ENCODE results near the gene RTN4RL1. TPM values are rescaled to one million over a fixed set of nuclear protein-coding genes. Genes with fewer than 3 reads are reported as not detected.
A peak's percentile ranks its signal among the peaks of the same experiment; 100 is the strongest.

RTN4RL1 gene
- total RNA-seq, 1 donor from 2014 or later, result 0.32 TPM

GRCh38 chr17:2049333-2050299 is 24.5 kb upstream of the RTN4RL1 start:
- intact Hi-C loops (cut with DNase I), result no loop called here
- peak; percentile 94 for DNase-seq (ENCODE audit: low spot score)

DNA sequence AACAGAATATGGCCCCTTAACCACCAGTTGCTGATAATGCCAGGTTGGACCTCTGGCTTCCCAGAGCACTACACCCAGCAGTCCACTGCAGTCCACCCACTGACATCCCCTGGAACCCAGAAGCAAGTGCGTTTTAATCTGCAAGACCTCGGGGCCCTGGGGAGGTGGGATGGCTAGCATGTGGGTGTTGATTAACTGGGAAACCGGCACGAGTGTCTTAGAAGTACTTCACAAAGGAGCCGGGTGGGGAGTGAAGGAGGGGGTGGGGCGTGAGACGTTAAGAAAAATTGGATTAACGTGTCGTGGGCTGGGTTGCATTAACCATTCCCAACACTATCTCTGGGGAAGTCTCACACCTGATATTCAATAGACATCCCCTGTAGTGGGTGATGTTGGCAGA is 23.7 kb upstream of the RTN4RL1 start:
- intact Hi-C loops (cut with DNase I), result no loop called here
- DNase-seq (ENCODE audit: low spot score), result no peak

DNA sequence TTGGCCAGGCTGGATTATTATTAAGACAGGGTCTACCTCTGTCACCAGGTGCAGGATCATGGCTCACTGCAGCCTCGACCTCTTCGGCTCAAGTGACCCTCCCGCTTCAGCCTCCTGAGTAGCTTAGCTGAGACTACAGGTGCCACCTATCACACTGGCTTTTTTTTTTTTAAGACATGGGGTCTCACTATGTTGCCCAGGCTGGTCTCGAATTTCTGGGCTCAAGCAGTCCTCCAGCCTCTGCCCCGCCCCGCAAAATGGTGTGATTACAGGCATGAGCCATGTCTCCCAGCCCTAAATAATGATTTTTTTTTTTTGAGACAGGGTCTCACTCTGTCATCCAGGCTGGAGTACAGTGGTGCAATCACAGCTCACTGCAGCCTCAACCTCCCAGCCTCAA is 22.5 kb upstream of the RTN4RL1 start:
- no peak for DNase-seq (ENCODE audit: low spot score)
- intact Hi-C loops (cut with DNase I), result no loop called here

- intact Hi-C loops (cut with DNase I), result loop anchor here (5.0 kb wide), 1 partner anchor 322 kb away; the partner anchor contains the start of gene WDR81
- no peak for DNase-seq (ENCODE audit: low spot score)
Measured at GRCh38 chr17:2044263-2044894, 19.2 kb upstream of the RTN4RL1 start.

DNA sequence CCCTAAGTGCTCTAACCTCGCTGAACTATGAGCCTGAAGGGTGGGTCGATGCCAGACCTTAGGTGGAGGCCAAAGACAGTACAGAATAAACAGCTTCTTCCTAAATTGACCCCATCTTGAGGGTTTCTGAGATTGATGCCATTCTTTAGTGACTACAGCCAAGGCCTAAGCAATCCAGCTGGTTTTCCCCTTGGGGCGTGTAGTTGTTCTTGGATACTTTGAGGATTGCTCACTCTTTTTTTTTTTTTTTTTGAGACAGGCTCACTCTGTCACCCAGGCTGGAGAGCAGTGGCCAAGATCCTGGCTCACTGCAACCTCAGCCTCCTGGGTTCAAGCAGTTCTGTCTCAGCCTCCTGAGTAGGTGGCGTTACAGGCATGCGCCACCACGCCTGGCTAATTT is 18.7 kb upstream of the RTN4RL1 start:
- no peak for DNase-seq (ENCODE audit: low spot score)
- intact Hi-C loops (cut with DNase I), result loop anchor here (5.0 kb wide), 1 partner anchor 321 kb away; the partner anchor contains the start of gene WDR81

DNA sequence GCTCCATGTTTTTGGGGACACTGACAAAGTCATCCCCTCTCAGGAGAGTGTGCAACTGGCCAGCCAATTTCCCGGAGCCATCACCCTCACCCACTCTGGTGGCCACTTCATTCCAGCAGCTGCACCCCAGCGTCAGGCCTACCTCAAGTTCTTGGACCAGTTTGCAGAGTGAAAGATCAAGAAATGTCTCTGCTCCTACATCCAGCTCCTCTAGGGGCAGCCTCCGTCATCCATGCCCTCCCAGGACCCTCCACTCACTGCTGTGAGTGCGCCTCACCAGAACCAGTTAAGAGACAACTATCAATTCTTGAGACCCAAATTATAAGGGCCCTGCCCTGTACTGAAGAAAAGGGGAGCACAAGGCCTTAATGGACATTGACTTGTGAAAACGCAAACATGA is 17.8 kb upstream of the RTN4RL1 start:
- intact Hi-C loops (cut with DNase I), result loop anchor here (5.0 kb wide), 1 partner anchor 321 kb away; the partner anchor contains the start of gene WDR81
- DNase-seq (ENCODE audit: low spot score), result no peak

- intact Hi-C loops (cut with DNase I), result loop anchor here (5.0 kb wide), 1 partner anchor 320 kb away; the partner anchor contains the start of gene WDR81
- no peak for DNase-seq (ENCODE audit: low spot score)
Measured at GRCh38 chr17:2042390-2042847, 17.3 kb upstream of the RTN4RL1 start.

DNA sequence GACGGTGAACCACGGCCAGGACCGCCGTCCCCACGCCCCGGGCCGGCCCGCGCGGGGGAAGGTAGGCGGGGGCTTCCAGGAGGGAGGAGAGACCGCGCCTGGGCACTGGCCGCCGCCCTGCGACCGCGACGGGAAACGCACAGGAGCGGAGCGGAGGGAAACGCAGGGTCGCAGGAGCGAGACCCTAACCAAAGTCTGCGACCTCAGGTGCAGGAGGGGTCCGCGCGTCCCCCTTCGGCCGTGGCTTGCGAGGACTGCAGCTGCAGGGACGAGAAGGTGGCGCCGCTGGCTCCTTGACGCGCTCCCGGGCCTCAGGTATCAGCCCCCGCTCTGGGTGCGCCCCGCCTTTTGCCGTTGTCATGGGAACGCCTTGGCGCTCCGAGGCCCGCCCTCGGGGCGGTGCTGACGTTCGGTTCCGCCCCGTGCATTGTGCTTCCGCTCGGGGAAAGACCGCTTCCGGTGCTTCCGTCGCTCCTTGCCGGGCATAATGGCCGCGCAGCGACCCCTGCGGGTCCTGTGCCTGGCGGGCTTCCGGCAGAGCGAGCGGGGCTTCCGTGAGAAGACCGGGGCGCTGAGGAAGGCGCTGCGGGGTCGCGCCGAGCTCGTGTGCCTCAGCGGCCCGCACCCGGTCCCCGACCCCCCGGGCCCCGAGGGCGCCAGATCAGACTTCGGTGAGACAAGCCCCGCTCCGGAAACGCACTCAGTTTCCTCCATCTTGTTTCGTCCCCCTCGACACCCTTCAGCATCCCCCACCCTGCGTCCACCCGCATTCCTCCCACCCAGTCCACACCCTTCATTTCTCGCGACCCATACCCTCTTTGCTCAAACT is 16.6 kb upstream of the RTN4RL1 start, which contains the start of gene OVCA2:
Gene OVCA2, plus strand, starts transcription at position 462 of the 829 bp plus-strand sequence. Its CDS starts 26 bp downstream, at position 488.
- intact Hi-C loops (cut with DNase I), result loop anchor here (5.0 kb wide), 1 partner anchor 319 kb away; the partner anchor contains the start of gene WDR81
- DNase-seq (ENCODE audit: low spot score), result peak; percentile 97

DNA sequence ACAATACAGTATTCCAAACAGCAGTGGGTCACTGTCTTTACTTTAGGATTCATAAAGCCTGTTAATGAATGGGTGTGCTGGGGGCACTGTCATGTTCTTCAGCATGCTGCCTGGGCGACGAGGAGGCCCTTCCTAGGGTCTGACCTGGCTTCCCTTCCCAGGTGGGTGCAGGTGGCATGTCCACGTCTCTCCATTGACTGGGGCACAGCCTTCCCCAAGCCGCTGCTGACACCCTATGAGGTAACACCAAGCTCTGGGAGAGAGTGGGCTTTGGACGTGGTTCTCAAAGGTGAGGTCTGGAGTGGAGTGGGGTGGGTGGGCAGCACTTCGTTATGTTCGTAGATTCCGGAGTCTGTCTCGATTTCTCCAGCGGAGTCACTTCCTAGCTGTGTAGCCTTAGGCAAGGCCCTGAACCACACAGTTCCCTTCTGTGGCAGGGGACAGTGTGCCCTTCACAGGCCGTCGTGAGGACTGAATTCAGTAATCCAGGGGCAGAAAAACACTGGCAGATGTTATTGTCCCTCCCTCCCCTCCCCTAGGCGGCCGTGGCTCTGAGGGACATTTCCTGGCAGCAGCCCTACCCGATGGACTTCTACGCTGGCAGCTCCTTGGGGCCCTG is 15.9 kb upstream of the RTN4RL1 start:
- intact Hi-C loops (cut with DNase I), result loop anchor here (5.0 kb wide), 1 partner anchor 319 kb away; the partner anchor contains the start of gene WDR81
- no peak for DNase-seq (ENCODE audit: low spot score)

- intact Hi-C loops (cut with DNase I), result loop anchor here (5.0 kb wide), 1 partner anchor 318 kb away; the partner anchor contains the start of gene WDR81
- no peak for DNase-seq (ENCODE audit: low spot score)
Measured at GRCh38 chr17:2040219-2040827, 15.2 kb upstream of the RTN4RL1 start.

- intact Hi-C loops (cut with DNase I), result no loop called here
- no peak for DNase-seq (ENCODE audit: low spot score)
Measured at GRCh38 chr17:2037155-2037554, 12.0 kb upstream of the RTN4RL1 start.

- intact Hi-C loops (cut with DNase I), result no loop called here
Measured at GRCh38 chr17:2035541-2036488, 10.7 kb upstream of the RTN4RL1 start.

GRCh38 chr17:2034806-2035540 is 9.8 kb upstream of the RTN4RL1 start:
- intact Hi-C loops (cut with DNase I), result no loop called here
- no peak for DNase-seq (ENCODE audit: low spot score)

More at GRCh38 chr17:2035541-2036488, 10.7 kb upstream of the RTN4RL1 start:
- no peak for DNase-seq (ENCODE audit: low spot score)

DNA sequence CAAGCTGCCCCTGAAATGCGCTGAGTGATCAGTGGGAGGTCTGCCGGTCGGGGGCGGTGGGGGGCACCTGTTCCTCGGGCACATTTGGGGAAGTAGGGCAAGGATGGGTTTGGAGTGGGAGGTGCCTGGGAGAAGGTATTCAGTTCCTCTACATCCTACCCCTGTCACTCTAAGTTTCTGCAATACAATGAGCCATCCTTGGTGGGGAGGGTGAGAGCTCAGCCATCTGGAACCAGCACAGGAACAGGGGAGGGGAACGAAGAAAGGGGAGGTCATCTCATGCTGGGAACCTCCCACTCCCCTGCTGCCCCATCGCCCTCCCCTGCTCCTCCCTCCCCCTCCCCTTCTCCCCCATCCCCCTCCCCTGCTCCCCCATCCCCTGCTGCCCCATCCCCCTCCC is 9.0 kb upstream of the RTN4RL1 start:
- intact Hi-C loops (cut with DNase I), result no loop called here

DNA sequence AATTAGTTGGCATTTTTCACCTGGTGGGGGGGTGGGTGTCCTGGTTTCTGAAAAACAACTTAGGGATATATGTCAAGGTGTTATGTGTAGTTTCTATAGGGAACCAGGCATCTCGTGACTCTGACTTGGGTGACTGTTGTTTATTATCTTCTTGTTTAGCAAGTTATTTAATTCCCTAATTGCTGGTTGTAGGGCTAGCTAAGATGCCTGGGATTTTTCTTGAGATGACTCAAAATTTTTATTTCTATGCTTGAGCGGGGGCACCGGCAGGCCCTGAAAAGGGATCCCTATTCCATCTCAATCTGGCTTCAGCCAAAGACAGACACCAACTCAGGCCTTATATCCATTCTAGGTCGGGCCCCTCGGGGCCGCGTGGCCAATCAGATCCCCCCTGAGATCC is 8.0 kb upstream of the RTN4RL1 start:
- intact Hi-C loops (cut with DNase I), result no loop called here
- DNase-seq (ENCODE audit: low spot score), result no peak

More for the DNA sequence above, 9.0 kb upstream of the RTN4RL1 start:
- no peak for DNase-seq (ENCODE audit: low spot score)

- no peak for DNase-seq (ENCODE audit: low spot score)
- intact Hi-C loops (cut with DNase I), result no loop called here
Measured at GRCh38 chr17:2030779-2031163, 5.6 kb upstream of the RTN4RL1 start.
